Loucy (cell line): ENCODE measurements around the gene SORCS2.

ENCODE experiments used
- EZH2phosphoT487 ChIP-seq: fragments of 200-600 bp; IDR thresholded peaks from 2 replicates; pipeline ENCODE4 v1.6.1; 2018; ENCODE audit warnings: antibody characterized with exemption, mild to moderate bottlenecking, moderate library complexity, borderline replicate concordance
- TF ChIP-seq, protein P1 (sequence below): fragments of 200-600 bp; sonication (generic); conservative IDR thresholded peaks from 2 replicates; pipeline ENCODE4 v1.5.1; 2014; ENCODE audit warnings: mild to moderate bottlenecking, antibody characterized with exemption, low read length

DNA sequence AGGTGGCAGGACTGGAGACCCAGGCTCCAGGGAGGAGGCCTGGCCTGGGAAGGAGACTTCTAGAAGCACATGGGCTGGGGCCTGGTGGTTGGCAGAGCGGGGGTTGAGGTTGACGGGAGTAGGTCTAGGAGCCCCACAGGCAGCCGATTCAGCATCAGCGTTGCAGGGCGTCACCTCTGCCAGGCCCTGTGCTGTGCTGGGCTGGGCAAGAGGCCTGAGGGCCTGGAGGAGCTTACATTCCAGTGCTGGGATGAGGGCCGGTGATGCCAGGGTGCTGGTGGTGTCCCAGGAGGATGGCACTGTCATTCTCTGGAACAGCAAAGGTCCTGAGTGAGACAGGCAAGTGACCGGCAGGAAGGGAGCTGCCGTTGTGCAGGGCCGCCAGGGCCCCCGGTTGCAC, 76.6 kb downstream of the SORCS2 start:
- TF ChIP-seq, protein P1, sequence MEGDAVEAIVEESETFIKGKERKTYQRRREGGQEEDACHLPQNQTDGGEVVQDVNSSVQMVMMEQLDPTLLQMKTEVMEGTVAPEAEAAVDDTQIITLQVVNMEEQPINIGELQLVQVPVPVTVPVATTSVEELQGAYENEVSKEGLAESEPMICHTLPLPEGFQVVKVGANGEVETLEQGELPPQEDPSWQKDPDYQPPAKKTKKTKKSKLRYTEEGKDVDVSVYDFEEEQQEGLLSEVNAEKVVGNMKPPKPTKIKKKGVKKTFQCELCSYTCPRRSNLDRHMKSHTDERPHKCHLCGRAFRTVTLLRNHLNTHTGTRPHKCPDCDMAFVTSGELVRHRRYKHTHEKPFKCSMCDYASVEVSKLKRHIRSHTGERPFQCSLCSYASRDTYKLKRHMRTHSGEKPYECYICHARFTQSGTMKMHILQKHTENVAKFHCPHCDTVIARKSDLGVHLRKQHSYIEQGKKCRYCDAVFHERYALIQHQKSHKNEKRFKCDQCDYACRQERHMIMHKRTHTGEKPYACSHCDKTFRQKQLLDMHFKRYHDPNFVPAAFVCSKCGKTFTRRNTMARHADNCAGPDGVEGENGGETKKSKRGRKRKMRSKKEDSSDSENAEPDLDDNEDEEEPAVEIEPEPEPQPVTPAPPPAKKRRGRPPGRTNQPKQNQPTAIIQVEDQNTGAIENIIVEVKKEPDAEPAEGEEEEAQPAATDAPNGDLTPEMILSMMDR: no peak
- TF ChIP-seq EZH2phosphoT487: no peak
